Vagina (tissue), 2 donors: ENCODE measurements around the gene C20orf144.

ENCODE experiments used
- POLR2A ChIP-seq, 2 donors: fragments of 450-650 bp; IDR thresholded peaks; one replicate each; pipeline ENCODE4 v1.6.1; 2017; ENCODE audit warnings: antibody characterized with exemption in 2 of 2, mild to moderate bottlenecking in 2 of 2, moderate library complexity in 2 of 2
- POLR2AphosphoS5 ChIP-seq, 2 donors: sonication (generic); formaldehyde crosslinking; IDR thresholded peaks; one replicate each; pipeline ENCODE4 v1.9.0; 2017; ENCODE audit warnings: antibody characterized with exemption in 2 of 2, mild to moderate bottlenecking in 2 of 2, low read depth in 1 of 2; ENCODE audit not compliant: insufficient read depth in 1 of 2
- TF ChIP-seq, protein P1 (sequence below), 3 experiments: fragments of 450-650 bp in 2 of 3; fragments of 200-600 bp in 1 of 3; sonication (generic) in 1 of 3; IDR thresholded peaks; one replicate each; pipeline ENCODE4 v1.5.1; 2017 to 2019; ENCODE audit warnings: antibody characterized with exemption in 3 of 3, mild to moderate bottlenecking in 2 of 3, moderate library complexity in 2 of 3

- TF ChIP-seq, protein P1, sequence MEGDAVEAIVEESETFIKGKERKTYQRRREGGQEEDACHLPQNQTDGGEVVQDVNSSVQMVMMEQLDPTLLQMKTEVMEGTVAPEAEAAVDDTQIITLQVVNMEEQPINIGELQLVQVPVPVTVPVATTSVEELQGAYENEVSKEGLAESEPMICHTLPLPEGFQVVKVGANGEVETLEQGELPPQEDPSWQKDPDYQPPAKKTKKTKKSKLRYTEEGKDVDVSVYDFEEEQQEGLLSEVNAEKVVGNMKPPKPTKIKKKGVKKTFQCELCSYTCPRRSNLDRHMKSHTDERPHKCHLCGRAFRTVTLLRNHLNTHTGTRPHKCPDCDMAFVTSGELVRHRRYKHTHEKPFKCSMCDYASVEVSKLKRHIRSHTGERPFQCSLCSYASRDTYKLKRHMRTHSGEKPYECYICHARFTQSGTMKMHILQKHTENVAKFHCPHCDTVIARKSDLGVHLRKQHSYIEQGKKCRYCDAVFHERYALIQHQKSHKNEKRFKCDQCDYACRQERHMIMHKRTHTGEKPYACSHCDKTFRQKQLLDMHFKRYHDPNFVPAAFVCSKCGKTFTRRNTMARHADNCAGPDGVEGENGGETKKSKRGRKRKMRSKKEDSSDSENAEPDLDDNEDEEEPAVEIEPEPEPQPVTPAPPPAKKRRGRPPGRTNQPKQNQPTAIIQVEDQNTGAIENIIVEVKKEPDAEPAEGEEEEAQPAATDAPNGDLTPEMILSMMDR (IDR thresholded peaks at IDR 0.05): no peak
- TF ChIP-seq POLR2A (IDR thresholded peaks at IDR 0.05): no peak
- no peak for TF ChIP-seq POLR2AphosphoS5 (IDR thresholded peaks at IDR 0.05; ENCODE audit: insufficient read depth in 1 of 2, low read depth in 1 of 2)
These were observed 1.5 kb upstream of the C20orf144 start for GRCh38 chr20:33660685-33661058.
